Mesenchymal stem cell (in vitro differentiated cells and primary cell): ENCODE data around the gene SLC9A9.

Source experiments
- DNase-seq: peaks from one replicate; pipeline ENCODE4 v3.0.0-alpha.2; 2013
- H2AFZ ChIP-seq: one replicate; pipeline ENCODE4 v1.6.1; 2013; ENCODE audit warnings: low read depth, mild to moderate bottlenecking, control low read depth, inconsistent platforms, low read length, moderate library complexity
- H2AK5ac ChIP-seq: 2 replicates; pipeline ENCODE4 v1.6.1; 2013; ENCODE audit warnings: low read length, moderate library complexity, mild to moderate bottlenecking, inconsistent platforms; ENCODE audit not compliant: severe bottlenecking
- H2BK120ac ChIP-seq: one replicate; pipeline ENCODE4 v1.6.1; 2013; ENCODE audit warnings: low read depth, mild to moderate bottlenecking, inconsistent platforms, low read length, moderate library complexity
- H2BK12ac ChIP-seq, 2 experiments: one replicate each; pipeline ENCODE4 v1.6.1; 2013; ENCODE audit warnings: inconsistent platforms in 2 of 2, low read length in 2 of 2, mild to moderate bottlenecking in 2 of 2, moderate library complexity in 2 of 2, control low read depth in 1 of 2
- H2BK15ac ChIP-seq: one replicate; pipeline ENCODE4 v1.6.1; 2013; ENCODE audit warnings: mild to moderate bottlenecking, low read depth, inconsistent platforms; ENCODE audit not compliant: poor library complexity, severe bottlenecking
- H2BK5ac ChIP-seq: 2 replicates; pipeline ENCODE4 v1.6.1; 2013; ENCODE audit warnings: low read depth, mild to moderate bottlenecking, low read length, control low read depth, inconsistent platforms; ENCODE audit not compliant: poor library complexity, severe bottlenecking
- H3K14ac ChIP-seq, 2 experiments: one replicate each; pipeline ENCODE4 v1.6.1; 2013; ENCODE audit warnings: inconsistent platforms in 2 of 2, low read length in 2 of 2, control low read depth in 1 of 2, mild to moderate bottlenecking in 1 of 2, moderate library complexity in 1 of 2
- H3K18ac ChIP-seq, 2 experiments: one replicate each; pipeline ENCODE4 v1.6.1; 2013; ENCODE audit warnings: inconsistent platforms in 2 of 2, low read length in 2 of 2, control low read depth in 1 of 2, low read depth in 1 of 2, mild to moderate bottlenecking in 1 of 2
- H3K23ac ChIP-seq, 2 experiments: one replicate each; pipeline ENCODE4 v1.6.1; 2013; ENCODE audit warnings: inconsistent platforms in 2 of 2, low read length in 2 of 2, mild to moderate bottlenecking in 2 of 2, moderate library complexity in 2 of 2, control low read depth in 1 of 2
- H3K27ac ChIP-seq: 2 replicates; pipeline ENCODE4 v1.5.1; 2013; ENCODE audit warnings: mild to moderate bottlenecking, moderate library complexity, low read length, control low read depth, inconsistent platforms; ENCODE audit not compliant: poor library complexity, severe bottlenecking
- H3K27me3 ChIP-seq, 2 experiments: 2 replicates each; pipeline versions ENCODE4 v1.6.1 to v1.7.0; 2013; ENCODE audit warnings: low read length in 2 of 2, mild to moderate bottlenecking in 2 of 2, moderate library complexity in 2 of 2, control low read depth in 1 of 2, inconsistent platforms in 1 of 2; ENCODE audit not compliant: control insufficient read depth in 1 of 2, insufficient read depth in 1 of 2
- H3K36me3 ChIP-seq, 2 experiments: 2 replicates each; pipeline versions ENCODE4 v1.6.1 to v1.7.0; 2013; ENCODE audit warnings: low read length in 2 of 2, control low read depth in 1 of 2, inconsistent platforms in 1 of 2, low read depth in 1 of 2, mild to moderate bottlenecking in 1 of 2; ENCODE audit not compliant: insufficient read depth in 2 of 2, control insufficient read depth in 1 of 2
- H3K4ac ChIP-seq, 2 experiments: one replicate each; pipeline ENCODE4 v1.6.1; 2013; ENCODE audit warnings: inconsistent platforms in 2 of 2, low read length in 2 of 2, mild to moderate bottlenecking in 2 of 2, moderate library complexity in 2 of 2, control low read depth in 1 of 2, low read depth in 1 of 2
- H3K4me1 ChIP-seq: 2 replicates; pipeline ENCODE4 v1.6.1; 2013; ENCODE audit warnings: low read depth, low read length, control low read depth; ENCODE audit not compliant: control insufficient read depth, insufficient read depth
- H3K4me2 ChIP-seq: 2 replicates; pipeline ENCODE4 v1.6.1; 2013; ENCODE audit warnings: low read length, mild to moderate bottlenecking, inconsistent platforms; ENCODE audit not compliant: poor library complexity, severe bottlenecking
- H3K4me3 ChIP-seq, 2 experiments: 2 replicates each; pipeline versions ENCODE4 v1.5.1 to v1.7.0; 2013; ENCODE audit warnings: low read length in 2 of 2, mild to moderate bottlenecking in 2 of 2, control low read depth in 1 of 2, low read depth in 1 of 2; ENCODE audit not compliant: insufficient read depth in 1 of 2
- H3K79me1 ChIP-seq: replicated peaks from 2 replicates; pipeline ENCODE4 v1.6.1; 2013; ENCODE audit warnings: mild to moderate bottlenecking, control low read depth, low read length, inconsistent platforms; ENCODE audit not compliant: poor library complexity, severe bottlenecking
- H3K9ac ChIP-seq: 2 replicates; pipeline ENCODE4 v1.7.0; 2013; ENCODE audit warnings: mild to moderate bottlenecking, low read length, moderate library complexity
- H3K9me3 ChIP-seq: 2 replicates; pipeline ENCODE4 v1.7.0; 2013; ENCODE audit warnings: mild to moderate bottlenecking, low read length; ENCODE audit not compliant: control insufficient read depth
- H4K8ac ChIP-seq: one replicate; pipeline ENCODE4 v1.6.1; 2013; ENCODE audit warnings: inconsistent platforms, mild to moderate bottlenecking, low read length, moderate library complexity
- H4K91ac ChIP-seq: one replicate; pipeline ENCODE4 v1.6.1; 2013; ENCODE audit warnings: mild to moderate bottlenecking, low read length, inconsistent platforms
- WGBS: methylation state at CpG from one replicate; pipeline ENCODE4 v1.1.7; 2013; ENCODE audit warnings: mixed read lengths; 5-methylcytosine and 5-hydroxymethylcytosine counted together

Gene SLC9A9

GRCh38 chr3:143538061-143538460 is 310.2 kb downstream of the SLC9A9 start:
- no peaks in the 10 kb centered on the region for H3K9me3 ChIP-seq
- no peak for DNase-seq
- H3K14ac ChIP-seq: no peak overlapping the region
- no peaks in the 10 kb centered on the region for H3K36me3 ChIP-seq
- no peak overlapping the region for H2AFZ ChIP-seq
- H3K27me3 ChIP-seq: no peaks in the 10 kb centered on the region
- H4K8ac ChIP-seq: no peak overlapping the region
- H2BK120ac ChIP-seq: no peak overlapping the region
- H3K4me1 ChIP-seq: peaks cover 4% of the 10 kb centered on the region
- H2BK15ac ChIP-seq: no peak overlapping the region
- H3K4me2 ChIP-seq: no peak overlapping the region
- no peak overlapping the region for H2BK12ac ChIP-seq
- H3K79me1 ChIP-seq: no peaks in the 10 kb centered on the region
- WGBS: 100% methylated on average over 1 of the region's 1 CpG
- H3K9ac ChIP-seq: peak overlapping the region; percentile 76
- no peak overlapping the region for H3K18ac ChIP-seq
- no peak overlapping the region for H2AK5ac ChIP-seq
- no peak overlapping the region for H2BK5ac ChIP-seq
- no peak overlapping the region for H3K27ac ChIP-seq
- H3K4me3 ChIP-seq: peak overlapping the region in 1 of 2 experiments; percentile 52
- H3K23ac ChIP-seq: no peak overlapping the region
- H4K91ac ChIP-seq: no peak overlapping the region
- no peak overlapping the region for H3K4ac ChIP-seq

- no peak overlapping the region for H3K4me3 ChIP-seq
- H2BK12ac ChIP-seq: peak overlapping the region; percentile 34 to 57
- no peak overlapping the region for H2AK5ac ChIP-seq
- no peak overlapping the region for H2BK5ac ChIP-seq
- H3K4ac ChIP-seq: no peak overlapping the region
- no peak overlapping the region for H4K8ac ChIP-seq
- 81% methylated on average over 3 of the region's 3 CpGs for WGBS
- H3K4me2 ChIP-seq: no peak overlapping the region
- H3K23ac ChIP-seq: peak overlapping the region in 1 of 2 experiments; percentile 10
- peak overlapping the region; percentile 51 for H3K9ac ChIP-seq
- H2BK15ac ChIP-seq: no peak overlapping the region
- H3K9me3 ChIP-seq: no peaks in the 10 kb centered on the region
- peak overlapping the region; percentile 34 for H2BK120ac ChIP-seq
- H3K4me1 ChIP-seq: peaks cover 4% of the 10 kb centered on the region
- no peak for DNase-seq
- no peaks in the 10 kb centered on the region for H3K27me3 ChIP-seq
- H3K27ac ChIP-seq: no peak overlapping the region
- H4K91ac ChIP-seq: peak overlapping the region; percentile 9
- no peaks in the 10 kb centered on the region for H3K36me3 ChIP-seq
- no peak overlapping the region for H3K14ac ChIP-seq
- H3K79me1 ChIP-seq: no peaks in the 10 kb centered on the region
- peak overlapping the region in 1 of 2 experiments; percentile 5 for H3K18ac ChIP-seq
- H2AFZ ChIP-seq: no peak overlapping the region
These were observed 311.3 kb downstream of the SLC9A9 start for GRCh38 chr3:143536817-143537535.

- Histone ChIP-seq H3K9ac (peak overlapping the region; percentile 51), H3K23ac (no peak overlapping the region), H3K4me3 (peak overlapping the region in 1 of 2 experiments; percentile 35), H3K14ac (no peak overlapping the region), H2BK5ac (no peak overlapping the region), H3K79me1 (no peaks in the 10 kb centered on the region), H4K8ac (no peak overlapping the region), H3K27ac (no peak overlapping the region), H2BK15ac (no peak overlapping the region), H3K18ac (peak overlapping the region in 1 of 2 experiments; percentile 62), H3K9me3 (no peaks in the 10 kb centered on the region), H2BK12ac (no peak overlapping the region), H3K4me1 (peaks cover 4% of the 10 kb centered on the region), H3K4me2 (no peak overlapping the region), H3K4ac (no peak overlapping the region), H2AK5ac (no peak overlapping the region), H3K36me3 (no peaks in the 10 kb centered on the region), H2AFZ (no peak overlapping the region), H4K91ac (no peak overlapping the region), H3K27me3 (no peaks in the 10 kb centered on the region), H2BK120ac (no peak overlapping the region)
- 100% methylated on average over 1 of the region's 3 CpGs for WGBS
- DNase-seq: no peak
These were observed 312.1 kb downstream of the SLC9A9 start for GRCh38 chr3:143535994-143536784.

GRCh38 chr3:143533391-143533790 is 314.9 kb downstream of the SLC9A9 start:
- H3K4me1 ChIP-seq: peaks cover 4% of the 10 kb centered on the region
- H2AFZ ChIP-seq: no peak overlapping the region
- H3K27me3 ChIP-seq: no peaks in the 10 kb centered on the region
- H3K23ac ChIP-seq: no peak overlapping the region
- no peak overlapping the region for H2BK120ac ChIP-seq
- H3K9me3 ChIP-seq: no peaks in the 10 kb centered on the region
- H3K79me1 ChIP-seq: no peaks in the 10 kb centered on the region
- no peak overlapping the region for H2AK5ac ChIP-seq
- no peak overlapping the region for H3K4me2 ChIP-seq
- H4K91ac ChIP-seq: no peak overlapping the region
- no peak overlapping the region for H3K14ac ChIP-seq
- H2BK12ac ChIP-seq: no peak overlapping the region
- H3K4ac ChIP-seq: no peak overlapping the region
- H3K36me3 ChIP-seq: no peaks in the 10 kb centered on the region
- no peak overlapping the region for H3K18ac ChIP-seq
- no peak overlapping the region for H4K8ac ChIP-seq
- no peak overlapping the region for H3K27ac ChIP-seq
- no peak overlapping the region for H2BK15ac ChIP-seq
- no peak overlapping the region for H3K4me3 ChIP-seq
- H3K9ac ChIP-seq: no peak overlapping the region
- DNase-seq: no peak
- no peak overlapping the region for H2BK5ac ChIP-seq
